HFFc6 (cell line): ENCODE measurements around the gene KNSTRN. TPM values are rescaled to one million over a fixed set of nuclear protein-coding genes. Genes with fewer than 3 reads are reported as not detected.

Experiments
- DNase-seq: peaks from one replicate; pipeline ENCODE4 v3.0.0-alpha.2; 2018
- H3K27ac Mint-ChIP-seq: 2 replicates; pipeline ENCODE4 v1.8.0; 2020; ENCODE audit warnings: mild to moderate bottlenecking, mixed read lengths
- H3K27me3 Mint-ChIP-seq: 2 replicates; pipeline ENCODE4 v1.8.0; 2021; ENCODE audit warnings: mild to moderate bottlenecking, moderate library complexity, mixed read lengths; ENCODE audit not compliant: insufficient read depth
- H3K36me3 Mint-ChIP-seq: 2 replicates; pipeline ENCODE4 v1.8.0; 2021; ENCODE audit warnings: low read depth, mixed read lengths
- H3K4me1 Mint-ChIP-seq: 2 replicates; pipeline ENCODE4 v1.8.0; 2020; ENCODE audit warnings: low read depth, mixed read lengths
- H3K4me3 Mint-ChIP-seq: 2 replicates; pipeline ENCODE4 v1.8.0; 2020; ENCODE audit warnings: mild to moderate bottlenecking, moderate library complexity, mixed read lengths
- H3K9me3 Mint-ChIP-seq: 2 replicates; pipeline ENCODE4 v1.8.0; 2020; ENCODE audit warnings: mild to moderate bottlenecking, mixed read lengths
- CTCF ChIP-seq: fragments of 200-600 bp; sonication (generic); IDR thresholded peaks from 2 replicates; pipeline ENCODE4 v1.5.0; 2021; ENCODE audit warnings: antibody characterized with exemption, mild to moderate bottlenecking
- total RNA-seq, 6 experiments: library from RNA; stranded (reverse); fragmentation: NEBNext Ultra II Directional; extraction: Animal tissue kit (Norgen Biotek cat#: 25700); gene quantifications; 2 replicates in 1 of 6; 3 replicates in 5 of 6; pipeline ENCODE4 v1.2.3, GENCODE V29; 2021

KNSTRN gene
- total RNA-seq, 6 experiments from 2014 or later: 26.2 to 49.7 (median 47.5) TPM

- no peak for DNase-seq
- Mint-ChIP-seq H3K4me1 (peaks cover 52% of the 10 kb centered on the region), H3K27me3 (peaks cover 2% of the 10 kb centered on the region), H3K9me3 (no peaks in the 10 kb centered on the region), H3K36me3 (no peaks in the 10 kb centered on the region), H3K27ac (peak overlapping the region; percentile 80), H3K4me3 (no peak overlapping the region)
- TF ChIP-seq CTCF: no peak
These were observed 38.3 kb upstream of the KNSTRN start for GRCh38 chr15:40344217-40344616.

DNA sequence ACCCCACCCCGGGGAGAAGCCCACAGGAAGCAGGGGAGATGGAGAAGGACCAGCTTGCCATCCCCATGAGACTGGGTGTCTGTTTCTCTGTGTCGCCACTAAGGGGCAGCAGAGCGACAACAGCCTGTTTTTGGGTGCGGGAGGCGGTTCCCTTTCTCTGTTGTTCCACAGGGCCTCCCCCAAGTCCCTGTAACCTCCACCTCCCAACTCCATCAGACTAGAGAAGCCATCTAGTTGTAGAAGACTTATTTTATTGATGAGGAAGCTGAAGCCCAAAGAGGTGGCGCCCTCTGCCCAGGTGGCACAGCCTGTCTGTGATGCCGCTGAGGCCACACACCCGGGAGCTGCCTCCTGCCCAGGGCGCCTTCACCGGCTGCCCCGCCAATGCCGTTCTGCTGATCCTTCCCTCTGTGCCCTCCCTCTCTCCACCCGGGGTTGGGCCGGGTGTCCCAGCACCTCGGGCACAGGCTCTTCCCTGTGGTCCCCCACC lies 37.8 kb upstream of the KNSTRN start:
- peak overlapping the region; percentile 80 for H3K27ac Mint-ChIP-seq

GRCh38 chr15:40345225-40345866 lies 37.2 kb upstream of the KNSTRN start:
- DNase-seq: no peak
- Mint-ChIP-seq H3K4me1 (peaks cover 42% of the 10 kb centered on the region), H3K27ac (no peak overlapping the region), H3K27me3 (peaks cover 5% of the 10 kb centered on the region), H3K4me3 (no peak overlapping the region), H3K9me3 (no peaks in the 10 kb centered on the region), H3K36me3 (no peaks in the 10 kb centered on the region)
- TF ChIP-seq CTCF: no peak

More for the DNA sequence above, 37.8 kb upstream of the KNSTRN start:
- peak; percentile 71 for DNase-seq
- H3K9me3 Mint-ChIP-seq: no peaks in the 10 kb centered on the region
- peak; percentile 87 for TF ChIP-seq CTCF
- peaks cover 47% of the 10 kb centered on the region for H3K4me1 Mint-ChIP-seq
- H3K36me3 Mint-ChIP-seq: no peaks in the 10 kb centered on the region
- no peak overlapping the region for H3K4me3 Mint-ChIP-seq
- H3K27me3 Mint-ChIP-seq: peaks cover 2% of the 10 kb centered on the region

DNA sequence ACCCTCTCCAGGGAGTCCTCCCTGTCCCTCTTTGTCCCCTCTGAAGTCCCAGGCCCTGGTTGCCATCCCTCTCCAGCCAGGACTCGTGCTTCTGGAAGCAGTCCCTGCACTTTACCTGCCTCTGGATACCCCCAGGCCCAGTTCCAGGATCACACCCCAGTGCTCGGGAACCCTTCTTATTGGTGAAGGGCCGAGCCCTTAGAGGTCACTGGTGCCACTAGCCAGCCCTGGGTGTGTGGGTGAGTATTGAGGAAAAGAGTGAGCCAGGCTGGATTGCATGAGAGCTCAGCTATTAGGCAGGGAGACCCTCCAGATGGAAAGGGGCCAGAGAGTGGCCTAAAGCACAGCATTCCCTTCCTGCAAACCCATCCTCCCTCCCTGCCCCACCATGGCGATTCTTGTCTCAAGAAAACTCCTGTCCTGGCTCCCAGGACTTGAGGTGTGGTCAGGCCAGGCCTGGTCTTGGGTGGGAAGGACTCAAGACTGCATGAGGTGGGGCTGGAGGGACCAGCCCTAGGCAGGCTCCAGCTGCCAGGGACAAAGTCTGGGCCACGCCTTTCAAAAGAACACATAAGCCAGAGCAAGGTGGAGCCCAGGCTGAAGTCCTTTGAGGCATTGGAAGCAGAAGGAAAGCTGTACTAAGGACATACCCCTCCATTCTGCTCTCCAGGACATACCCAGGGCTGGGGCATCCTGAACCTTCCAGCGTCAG lies 36.5 kb upstream of the KNSTRN start:
- Mint-ChIP-seq H3K4me1 (peaks cover 37% of the 10 kb centered on the region), H3K27me3 (peaks cover 8% of the 10 kb centered on the region), H3K4me3 (no peak overlapping the region), H3K9me3 (no peaks in the 10 kb centered on the region), H3K27ac (no peak overlapping the region), H3K36me3 (no peaks in the 10 kb centered on the region)
- TF ChIP-seq CTCF: no peak
- no peak for DNase-seq

DNA sequence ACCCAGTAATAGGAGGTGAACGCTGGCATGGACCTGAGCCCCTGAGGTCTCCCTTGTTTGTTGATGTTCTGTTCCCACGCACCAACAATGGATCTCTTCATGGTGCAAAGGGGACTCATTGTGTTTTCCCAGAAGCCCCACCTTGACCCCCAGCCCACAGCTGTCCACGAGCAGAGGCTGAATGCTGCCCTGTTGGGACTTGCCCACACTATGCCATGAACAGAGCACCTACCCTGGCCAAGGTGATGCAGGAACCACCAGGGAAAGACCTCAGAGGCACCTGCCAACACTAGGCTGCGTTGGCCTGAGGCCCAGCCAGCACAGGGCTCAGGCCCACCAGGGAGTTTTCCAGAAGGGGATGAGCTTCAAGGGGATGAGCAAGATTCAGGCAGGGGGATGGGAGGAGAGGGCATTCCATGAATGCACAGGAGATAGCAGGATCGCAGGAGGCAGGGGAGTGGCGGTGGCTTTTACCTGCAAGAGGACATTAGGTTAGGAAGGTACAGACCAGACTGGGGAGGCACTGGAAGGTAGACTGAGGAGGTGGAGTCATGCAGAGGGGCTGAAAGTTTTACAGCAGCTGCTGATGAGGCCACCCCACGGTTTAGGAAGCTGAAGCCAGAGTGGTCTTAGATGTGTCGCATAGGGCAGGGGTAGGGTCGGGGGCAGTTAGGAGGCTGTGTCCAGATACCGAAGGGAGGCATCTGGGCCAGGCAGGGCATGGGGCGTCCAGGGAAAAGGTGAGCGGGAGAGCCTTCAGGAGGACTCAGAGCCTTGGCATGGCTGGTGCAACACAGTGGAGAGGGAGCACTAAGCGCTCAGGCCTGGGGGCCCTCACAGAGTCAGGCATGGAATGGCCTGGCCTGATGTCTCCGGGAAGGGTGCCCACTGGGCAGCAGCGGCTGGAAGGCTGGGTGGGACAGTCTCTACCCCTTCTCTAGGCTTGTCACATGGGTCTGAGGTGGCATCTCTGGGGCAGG lies 35.7 kb upstream of the KNSTRN start:
- no peak for TF ChIP-seq CTCF
- peaks cover 28% of the 10 kb centered on the region for H3K4me1 Mint-ChIP-seq
- DNase-seq: no peak
- no peaks in the 10 kb centered on the region for H3K36me3 Mint-ChIP-seq
- H3K4me3 Mint-ChIP-seq: no peak overlapping the region
- H3K27ac Mint-ChIP-seq: no peak overlapping the region
- H3K27me3 Mint-ChIP-seq: peaks cover 12% of the 10 kb centered on the region
- no peaks in the 10 kb centered on the region for H3K9me3 Mint-ChIP-seq
